Astrocyte (in vitro differentiated cells and primary cell): ENCODE data around the gene HOMER3. TPM values are rescaled to one million over a fixed set of nuclear protein-coding genes. Genes with fewer than 3 reads are reported as not detected.

Source experiments
- DNase-seq: peaks from one replicate; pipeline ENCODE4 v3.0.0-alpha.2; 2010; ENCODE audit warnings: low read depth
- FAIRE-seq: peaks from 2 replicates; lab custom pipeline; 2011; peaks lifted over from hg19 to GRCh38; lab: Jason Lieb, UNC
- H2AFZ ChIP-seq: 2 replicates; pipeline ENCODE4 v1.6.0; 2012; ENCODE audit warnings: low read depth, low read length, inconsistent platforms
- H3K27ac ChIP-seq: 2 replicates; pipeline ENCODE4 v1.5.1; 2011; ENCODE audit warnings: low read depth, low read length, inconsistent platforms
- H3K27me3 ChIP-seq: 2 replicates; pipeline ENCODE4 v1.6.0; 2011; ENCODE audit warnings: low read length, inconsistent platforms; ENCODE audit not compliant: insufficient read depth
- H3K36me3 ChIP-seq: 2 replicates; pipeline ENCODE4 v1.5.1; 2011; ENCODE audit warnings: low read length, inconsistent platforms; ENCODE audit not compliant: insufficient read depth
- H3K4me1 ChIP-seq: 2 replicates; pipeline ENCODE4 v1.5.1; 2011; ENCODE audit warnings: low read length, inconsistent platforms; ENCODE audit not compliant: insufficient read depth
- H3K4me2 ChIP-seq: 2 replicates; pipeline ENCODE4 v1.6.0; 2012; ENCODE audit warnings: low read length, inconsistent platforms
- H3K4me3 ChIP-seq: 2 replicates; pipeline ENCODE4 v1.5.1; 2011; ENCODE audit warnings: low read depth, mild to moderate bottlenecking, low read length, inconsistent platforms; ENCODE audit not compliant: insufficient read depth
- H3K79me2 ChIP-seq: 2 replicates; pipeline ENCODE4 v1.6.0; 2012; ENCODE audit warnings: mild to moderate bottlenecking, low read length, inconsistent platforms; ENCODE audit not compliant: insufficient read depth
- H3K9ac ChIP-seq: 2 replicates; pipeline ENCODE4 v1.6.0; 2012; ENCODE audit warnings: mild to moderate bottlenecking, low read length, inconsistent platforms
- H3K9me3 ChIP-seq: 2 replicates; pipeline ENCODE4 v1.5.1; 2012; ENCODE audit warnings: low read depth, mild to moderate bottlenecking, low read length, inconsistent platforms; ENCODE audit not compliant: insufficient read depth
- H4K20me1 ChIP-seq: 2 replicates; pipeline ENCODE4 v1.6.0; 2012; ENCODE audit warnings: low read length, inconsistent platforms; ENCODE audit not compliant: insufficient read depth
- H3K27ac Mint-ChIP-seq: one replicate; pipeline ENCODE4 v1.8.0; 2021; ENCODE audit warnings: mild to moderate bottlenecking, mixed read lengths; ENCODE audit not compliant: unreplicated experiment
- H3K27me3 Mint-ChIP-seq: one replicate; pipeline ENCODE4 v1.8.0; 2021; ENCODE audit warnings: low read depth, mixed read lengths; ENCODE audit not compliant: unreplicated experiment
- H3K36me3 Mint-ChIP-seq: one replicate; pipeline ENCODE4 v1.8.0; 2021; ENCODE audit warnings: low read depth, mixed read lengths; ENCODE audit not compliant: unreplicated experiment
- H3K4me1 Mint-ChIP-seq: one replicate; pipeline ENCODE4 v1.8.0; 2021; ENCODE audit warnings: low read depth, mixed read lengths; ENCODE audit not compliant: unreplicated experiment
- H3K4me3 Mint-ChIP-seq: one replicate; pipeline ENCODE4 v1.8.0; 2021; ENCODE audit warnings: mild to moderate bottlenecking, moderate library complexity, mixed read lengths; ENCODE audit not compliant: unreplicated experiment
- H3K9me3 Mint-ChIP-seq: one replicate; pipeline ENCODE4 v1.8.0; 2021; ENCODE audit warnings: mild to moderate bottlenecking, mixed read lengths; ENCODE audit not compliant: unreplicated experiment
- EZH2 ChIP-seq: IDR thresholded peaks from 2 replicates; pipeline ENCODE4 v1.6.1; 2012; ENCODE audit warnings: mild to moderate bottlenecking, low read length, inconsistent platforms; ENCODE audit not compliant: insufficient read depth
- total RNA-seq: library from RNA; stranded (reverse); gene quantifications from 2 replicates; pipeline ENCODE4 v1.2.1, GENCODE V29; 2021
- TF ChIP-seq, protein P1 (sequence below): IDR thresholded peaks from 2 replicates; pipeline ENCODE4 v1.5.1; 2011; ENCODE audit warnings: low read depth, mild to moderate bottlenecking, inconsistent platforms, low read length, moderate library complexity; ENCODE audit not compliant: insufficient read depth

The HOMER3 gene
- total RNA-seq, 1 donor from 2014 or later: 41.9 TPM

DNA sequence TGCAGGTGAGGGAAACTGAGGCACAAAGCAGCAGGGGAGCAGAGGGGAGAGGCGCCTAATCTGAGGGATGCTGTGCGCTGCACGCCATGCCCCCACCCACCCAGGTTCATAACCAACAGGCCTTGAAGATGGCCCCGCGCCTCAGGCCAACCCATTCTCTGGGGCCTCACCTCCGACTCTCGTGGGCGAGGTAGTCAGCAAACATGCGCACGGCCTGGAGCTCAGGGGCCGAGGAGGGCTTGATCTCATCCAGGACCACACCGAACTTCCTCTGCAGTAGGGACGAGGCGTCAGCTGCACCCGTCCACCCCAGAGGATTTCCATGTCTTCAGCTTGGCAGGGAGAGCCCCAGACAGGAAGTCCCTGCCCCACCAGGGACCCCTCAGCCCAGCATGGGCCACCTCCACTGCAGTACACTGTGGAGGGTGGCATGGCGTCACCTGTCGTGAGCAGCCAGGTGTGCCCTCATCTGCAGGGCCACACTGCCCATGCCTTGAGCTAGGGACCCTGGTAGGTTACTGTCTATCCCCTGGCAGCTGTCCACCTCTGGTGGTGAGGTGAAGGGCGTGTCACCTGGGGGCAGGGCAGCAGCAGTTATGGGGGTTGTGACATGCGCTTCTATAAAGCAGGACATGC is 30.1 kb downstream of the HOMER3 start:
- Histone ChIP-seq H2AFZ (no peak overlapping the region), H3K27ac (no peak overlapping the region), H4K20me1 (peaks cover 86% of the 10 kb centered on the region), H3K27me3 (no peaks in the 10 kb centered on the region), H3K9ac (no peak overlapping the region), H3K4me3 (no peak overlapping the region), H3K36me3 (peaks cover 13% of the 10 kb centered on the region), H3K79me2 (peaks cover 44% of the 10 kb centered on the region), H3K4me1 (no peaks in the 10 kb centered on the region), H3K4me2 (no peak overlapping the region), H3K9me3 (no peaks in the 10 kb centered on the region)
- H3K27ac Mint-ChIP-seq: no peak overlapping the region
- H3K4me3 Mint-ChIP-seq: no peak overlapping the region
- DNase-seq (no peak), FAIRE-seq (no peak)
- no peaks in the 10 kb centered on the region for H3K9me3 Mint-ChIP-seq
- TF ChIP-seq, protein P1, sequence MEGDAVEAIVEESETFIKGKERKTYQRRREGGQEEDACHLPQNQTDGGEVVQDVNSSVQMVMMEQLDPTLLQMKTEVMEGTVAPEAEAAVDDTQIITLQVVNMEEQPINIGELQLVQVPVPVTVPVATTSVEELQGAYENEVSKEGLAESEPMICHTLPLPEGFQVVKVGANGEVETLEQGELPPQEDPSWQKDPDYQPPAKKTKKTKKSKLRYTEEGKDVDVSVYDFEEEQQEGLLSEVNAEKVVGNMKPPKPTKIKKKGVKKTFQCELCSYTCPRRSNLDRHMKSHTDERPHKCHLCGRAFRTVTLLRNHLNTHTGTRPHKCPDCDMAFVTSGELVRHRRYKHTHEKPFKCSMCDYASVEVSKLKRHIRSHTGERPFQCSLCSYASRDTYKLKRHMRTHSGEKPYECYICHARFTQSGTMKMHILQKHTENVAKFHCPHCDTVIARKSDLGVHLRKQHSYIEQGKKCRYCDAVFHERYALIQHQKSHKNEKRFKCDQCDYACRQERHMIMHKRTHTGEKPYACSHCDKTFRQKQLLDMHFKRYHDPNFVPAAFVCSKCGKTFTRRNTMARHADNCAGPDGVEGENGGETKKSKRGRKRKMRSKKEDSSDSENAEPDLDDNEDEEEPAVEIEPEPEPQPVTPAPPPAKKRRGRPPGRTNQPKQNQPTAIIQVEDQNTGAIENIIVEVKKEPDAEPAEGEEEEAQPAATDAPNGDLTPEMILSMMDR: no peak
- TF ChIP-seq EZH2: no peak
- H3K27me3 Mint-ChIP-seq: no peaks in the 10 kb centered on the region
- H3K4me1 Mint-ChIP-seq: no peaks in the 10 kb centered on the region
- H3K36me3 Mint-ChIP-seq: peaks cover 7% of the 10 kb centered on the region

DNA sequence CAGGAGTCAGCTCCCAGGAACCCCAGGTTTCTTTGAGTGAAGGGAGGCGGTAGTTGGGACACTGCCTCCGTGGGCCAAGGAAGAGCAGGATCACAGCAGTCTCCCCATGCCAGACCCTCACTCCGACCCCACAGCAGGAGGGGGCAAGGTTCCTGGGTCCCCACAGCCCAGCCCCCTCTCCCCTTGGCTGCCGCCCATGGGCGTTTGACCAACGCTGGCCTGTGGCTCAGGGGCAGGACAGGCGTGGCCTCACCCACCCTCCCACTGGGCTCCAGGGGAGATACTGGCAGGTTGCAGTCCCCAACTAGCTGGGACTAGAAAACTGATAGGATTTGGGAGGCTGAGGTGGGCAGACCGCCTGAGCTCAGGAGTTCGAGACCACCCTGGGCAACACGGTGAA is 31.0 kb downstream of the HOMER3 start:
- H3K9me3 ChIP-seq: no peaks in the 10 kb centered on the region
- H3K9ac ChIP-seq: no peak overlapping the region
- DNase-seq: no peak
- no peaks in the 10 kb centered on the region for H3K4me1 ChIP-seq
- H3K4me3 Mint-ChIP-seq: no peak overlapping the region
- H3K79me2 ChIP-seq: peaks cover 35% of the 10 kb centered on the region
- H3K4me2 ChIP-seq: no peak overlapping the region
- TF ChIP-seq, protein P1: no peak
- H2AFZ ChIP-seq: no peak overlapping the region
- H4K20me1 ChIP-seq: peaks cover 86% of the 10 kb centered on the region
- no peaks in the 10 kb centered on the region for H3K9me3 Mint-ChIP-seq
- no peaks in the 10 kb centered on the region for H3K27me3 Mint-ChIP-seq
- H3K27ac ChIP-seq: no peak overlapping the region
- no peak overlapping the region for H3K27ac Mint-ChIP-seq
- H3K36me3 Mint-ChIP-seq: peaks cover 5% of the 10 kb centered on the region
- no peak for FAIRE-seq
- no peak overlapping the region for H3K4me3 ChIP-seq
- H3K4me1 Mint-ChIP-seq: no peaks in the 10 kb centered on the region
- no peaks in the 10 kb centered on the region for H3K27me3 ChIP-seq
- peaks cover 9% of the 10 kb centered on the region for H3K36me3 ChIP-seq

DNA sequence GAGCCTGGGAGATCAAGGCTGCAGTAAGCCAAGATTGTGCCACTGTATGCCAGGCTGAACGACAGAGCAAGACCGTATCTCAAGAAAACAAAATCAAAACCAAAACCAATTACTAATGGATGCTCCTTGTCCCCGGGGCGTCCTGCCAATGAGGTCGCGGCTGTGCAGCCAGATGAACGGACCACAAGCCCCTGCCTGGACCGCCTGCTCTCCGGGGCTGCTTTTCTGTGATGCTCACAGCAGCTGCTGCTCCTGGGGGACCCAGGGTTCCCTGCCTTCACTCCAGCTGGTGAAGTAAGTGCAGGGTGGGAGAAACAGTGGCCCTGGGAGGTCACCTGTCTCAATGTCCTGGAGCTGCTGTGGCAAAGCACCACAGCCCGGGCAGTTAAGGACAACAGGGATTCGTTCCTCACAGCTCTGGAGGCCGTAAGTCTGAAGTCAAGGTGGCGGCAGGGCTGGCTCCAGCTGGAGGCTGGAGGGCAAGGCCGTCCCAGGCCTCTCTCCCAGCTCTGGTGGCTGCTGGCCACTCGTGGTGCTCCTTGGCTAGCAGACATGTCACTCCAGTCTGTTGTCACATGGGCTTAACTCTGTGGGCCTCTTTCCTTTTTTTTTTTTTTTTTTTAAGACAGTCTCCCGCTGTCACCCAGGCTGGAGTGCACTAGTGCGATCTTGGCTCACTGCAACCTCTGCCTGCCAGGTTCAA is 31.9 kb downstream of the HOMER3 start:
- H3K4me3 Mint-ChIP-seq: no peak overlapping the region
- H3K27ac ChIP-seq: no peak overlapping the region
- H3K4me1 Mint-ChIP-seq: no peaks in the 10 kb centered on the region
- peaks cover 85% of the 10 kb centered on the region for H4K20me1 ChIP-seq
- H2AFZ ChIP-seq: no peak overlapping the region
- peaks cover 26% of the 10 kb centered on the region for H3K79me2 ChIP-seq
- H3K36me3 Mint-ChIP-seq: peaks cover 5% of the 10 kb centered on the region
- H3K9me3 Mint-ChIP-seq: no peaks in the 10 kb centered on the region
- DNase-seq (no peak), FAIRE-seq (no peak)
- H3K27me3 ChIP-seq: no peaks in the 10 kb centered on the region
- H3K9ac ChIP-seq: no peak overlapping the region
- no peaks in the 10 kb centered on the region for H3K27me3 Mint-ChIP-seq
- H3K27ac Mint-ChIP-seq: no peak overlapping the region
- no peak overlapping the region for H3K4me2 ChIP-seq
- H3K36me3 ChIP-seq: peaks cover 9% of the 10 kb centered on the region
- TF ChIP-seq EZH2: no peak
- TF ChIP-seq, protein P1: no peak
- H3K4me3 ChIP-seq: no peak overlapping the region
- no peaks in the 10 kb centered on the region for H3K9me3 ChIP-seq
- H3K4me1 ChIP-seq: no peaks in the 10 kb centered on the region
